ENCODE data around the gene ALG11. TPM values are rescaled to one million over a fixed set of nuclear protein-coding genes. Genes with fewer than 3 reads are reported as not detected.

The ALG11 gene
- total and polyA plus RNA-seq, 8 donors = 27.1 to 34.9 (median 31.4) TPM

DNA sequence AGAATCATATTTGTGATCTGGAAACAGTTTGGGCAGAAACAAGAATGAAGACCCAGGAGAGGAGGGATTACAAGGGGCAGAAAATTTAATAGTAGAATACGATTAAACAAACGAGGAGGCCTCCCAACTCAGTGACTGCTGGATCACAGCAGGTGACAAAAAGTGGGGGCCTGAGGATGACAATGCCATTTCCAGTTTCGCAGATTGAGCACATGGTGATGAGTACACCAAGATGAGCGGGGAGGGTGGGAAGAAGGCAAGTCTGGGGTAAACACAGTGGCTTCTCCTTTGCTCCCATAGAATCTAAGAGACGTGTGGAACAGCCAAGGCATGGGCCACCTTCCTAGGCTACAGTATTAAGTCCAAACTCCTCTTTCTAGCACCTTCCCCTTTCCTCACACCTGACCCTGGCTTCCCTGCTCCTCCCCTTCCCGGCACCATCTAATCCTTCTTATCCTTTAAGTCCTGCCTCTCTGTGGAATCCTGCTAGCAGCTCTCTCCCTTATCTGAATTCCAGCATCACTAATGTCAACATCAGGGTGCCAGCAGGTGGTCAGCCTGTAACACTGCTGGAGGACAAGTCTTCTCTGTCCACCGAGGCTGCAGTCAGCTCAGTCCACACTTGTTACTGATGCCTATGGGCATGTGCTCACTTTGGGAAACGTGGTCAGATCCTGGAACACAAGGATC lies 14.4 kb upstream of the ALG11 start:
- Histone ChIP-seq H3K4me1 (peaks cover 3 to 16% of the 10 kb centered on the region in 2 donors), H3K9me3 (no peaks in the 10 kb centered on the region), H3K36me3 (no peaks in the 10 kb centered on the region), H3K4me3 (no peak overlapping the region), H3K27me3 (no peaks in the 10 kb centered on the region), H3K27ac (no peak overlapping the region)
- ATAC-seq = no peak
- no peak for DNase-seq
- intact Hi-C loops (cut with DNase I) = no loop called here
- TF ChIP-seq, protein P1, sequence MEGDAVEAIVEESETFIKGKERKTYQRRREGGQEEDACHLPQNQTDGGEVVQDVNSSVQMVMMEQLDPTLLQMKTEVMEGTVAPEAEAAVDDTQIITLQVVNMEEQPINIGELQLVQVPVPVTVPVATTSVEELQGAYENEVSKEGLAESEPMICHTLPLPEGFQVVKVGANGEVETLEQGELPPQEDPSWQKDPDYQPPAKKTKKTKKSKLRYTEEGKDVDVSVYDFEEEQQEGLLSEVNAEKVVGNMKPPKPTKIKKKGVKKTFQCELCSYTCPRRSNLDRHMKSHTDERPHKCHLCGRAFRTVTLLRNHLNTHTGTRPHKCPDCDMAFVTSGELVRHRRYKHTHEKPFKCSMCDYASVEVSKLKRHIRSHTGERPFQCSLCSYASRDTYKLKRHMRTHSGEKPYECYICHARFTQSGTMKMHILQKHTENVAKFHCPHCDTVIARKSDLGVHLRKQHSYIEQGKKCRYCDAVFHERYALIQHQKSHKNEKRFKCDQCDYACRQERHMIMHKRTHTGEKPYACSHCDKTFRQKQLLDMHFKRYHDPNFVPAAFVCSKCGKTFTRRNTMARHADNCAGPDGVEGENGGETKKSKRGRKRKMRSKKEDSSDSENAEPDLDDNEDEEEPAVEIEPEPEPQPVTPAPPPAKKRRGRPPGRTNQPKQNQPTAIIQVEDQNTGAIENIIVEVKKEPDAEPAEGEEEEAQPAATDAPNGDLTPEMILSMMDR (IDR thresholded peaks at IDR 0.05) = no peak

DNA sequence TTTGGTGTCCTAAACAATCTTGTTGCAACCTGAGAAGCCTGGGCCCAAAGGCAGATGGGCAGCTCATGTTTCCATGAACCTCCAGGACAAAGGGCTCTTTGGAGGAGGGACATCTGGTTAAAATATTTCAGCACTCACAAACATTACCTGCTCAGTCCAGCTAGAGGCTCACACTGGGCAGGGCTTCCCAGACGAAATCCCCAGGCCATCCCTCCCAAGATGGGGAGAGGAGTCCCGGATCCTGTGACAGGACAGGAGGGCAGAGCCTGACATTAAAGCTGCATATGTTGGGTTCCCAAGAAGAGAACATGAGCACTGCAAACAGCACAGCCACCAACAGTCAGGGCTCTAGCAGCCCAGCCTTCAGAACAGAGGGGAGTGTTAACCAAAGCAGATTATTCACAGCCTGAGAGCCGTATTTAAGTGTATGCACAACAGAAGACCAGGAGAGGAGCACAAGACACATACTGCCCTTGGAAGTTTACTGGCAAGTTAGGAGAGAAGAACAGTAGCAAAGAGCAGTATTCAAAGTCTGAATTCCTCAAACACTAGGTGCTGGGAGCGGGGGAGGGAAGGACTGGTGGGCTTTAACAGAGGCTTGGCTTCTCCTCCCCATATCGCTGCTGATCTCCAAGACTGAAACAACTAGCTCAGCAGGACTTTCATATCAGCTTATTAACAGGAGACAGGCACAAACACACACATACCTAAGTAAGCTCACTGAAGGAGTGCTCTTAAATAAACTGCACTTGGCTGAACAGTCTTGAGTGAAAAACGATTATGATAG lies 13.3 kb upstream of the ALG11 start:
- no peak overlapping the region for H3K4me3 ChIP-seq
- no peaks in the 10 kb centered on the region for H3K9me3 ChIP-seq
- intact Hi-C loops (cut with DNase I) = no loop called here
- no peak overlapping the region for H3K27ac ChIP-seq
- TF ChIP-seq, protein P1 (IDR thresholded peaks at IDR 0.05) = no peak
- ATAC-seq (peak; percentile 52), DNase-seq (no peak)
- no peaks in the 10 kb centered on the region for H3K27me3 ChIP-seq
- peaks cover 3 to 16% of the 10 kb centered on the region in 2 donors for H3K4me1 ChIP-seq
- no peaks in the 10 kb centered on the region for H3K36me3 ChIP-seq

DNA sequence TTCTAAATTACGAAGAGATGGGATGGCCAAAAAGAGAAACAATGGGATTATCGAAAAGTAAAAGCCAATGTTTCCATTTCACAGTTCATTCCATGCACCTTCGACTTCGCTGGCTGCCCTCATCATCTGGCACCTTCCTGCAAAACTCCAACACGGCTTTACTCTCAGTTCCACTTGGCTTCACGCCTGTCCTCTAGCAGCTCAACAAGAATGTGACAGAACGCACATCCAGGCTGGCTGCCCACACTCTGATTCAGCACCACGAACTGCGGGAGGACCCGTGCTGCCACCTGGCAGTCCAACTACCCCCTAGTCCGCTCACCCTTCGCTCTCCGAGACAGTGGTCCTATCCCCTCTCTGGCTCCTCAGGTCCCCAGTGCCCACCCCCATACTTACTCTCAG lies 12.7 kb upstream of the ALG11 start:
- TF ChIP-seq, protein P1 (IDR thresholded peaks at IDR 0.05) = no peak
- Histone ChIP-seq H3K27me3 (no peaks in the 10 kb centered on the region), H3K9me3 (no peaks in the 10 kb centered on the region), H3K27ac (no peak overlapping the region), H3K36me3 (no peaks in the 10 kb centered on the region), H3K4me1 (peaks cover 3 to 16% of the 10 kb centered on the region in 2 donors), H3K4me3 (no peak overlapping the region)
- DNase-seq = peak in 3 of 4 donors; percentile 31 to 43 (median 37)
- intact Hi-C loops (cut with DNase I) = no loop called here
- ATAC-seq = peak; percentile 61

DNA sequence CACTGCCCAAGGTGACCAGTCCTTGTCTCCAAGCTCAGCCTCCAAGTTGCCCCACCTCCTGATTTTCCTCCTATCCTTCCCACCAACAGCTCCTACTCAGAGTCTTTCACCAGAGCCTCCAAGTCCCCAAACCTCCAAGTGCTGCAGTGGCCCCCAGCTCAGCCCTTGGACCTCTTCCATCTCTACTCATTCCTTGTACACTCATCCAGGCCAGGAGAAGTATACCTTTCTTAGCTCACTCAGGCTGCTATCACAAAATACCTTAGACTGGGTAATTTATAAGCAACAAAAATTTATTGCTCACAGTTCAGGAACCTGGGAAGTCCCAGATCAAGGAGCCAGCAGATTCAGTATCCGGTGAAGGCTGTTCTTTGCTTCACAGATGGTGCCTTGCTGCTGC lies 12.3 kb upstream of the ALG11 start:
- no peak for ATAC-seq
- Histone ChIP-seq H3K9me3 (no peaks in the 10 kb centered on the region), H3K27me3 (no peaks in the 10 kb centered on the region), H3K36me3 (no peaks in the 10 kb centered on the region), H3K27ac (no peak overlapping the region), H3K4me1 (peaks cover 3 to 14% of the 10 kb centered on the region in 2 donors), H3K4me3 (no peak overlapping the region)
- DNase-seq = no peak
- TF ChIP-seq, protein P1 (IDR thresholded peaks at IDR 0.05) = no peak
- intact Hi-C loops (cut with DNase I) = loop anchor here in 1 of 2 donors (5.0 kb wide), 1 partner anchor 127 kb away; the partner anchor contains the start of gene NEK5

DNA sequence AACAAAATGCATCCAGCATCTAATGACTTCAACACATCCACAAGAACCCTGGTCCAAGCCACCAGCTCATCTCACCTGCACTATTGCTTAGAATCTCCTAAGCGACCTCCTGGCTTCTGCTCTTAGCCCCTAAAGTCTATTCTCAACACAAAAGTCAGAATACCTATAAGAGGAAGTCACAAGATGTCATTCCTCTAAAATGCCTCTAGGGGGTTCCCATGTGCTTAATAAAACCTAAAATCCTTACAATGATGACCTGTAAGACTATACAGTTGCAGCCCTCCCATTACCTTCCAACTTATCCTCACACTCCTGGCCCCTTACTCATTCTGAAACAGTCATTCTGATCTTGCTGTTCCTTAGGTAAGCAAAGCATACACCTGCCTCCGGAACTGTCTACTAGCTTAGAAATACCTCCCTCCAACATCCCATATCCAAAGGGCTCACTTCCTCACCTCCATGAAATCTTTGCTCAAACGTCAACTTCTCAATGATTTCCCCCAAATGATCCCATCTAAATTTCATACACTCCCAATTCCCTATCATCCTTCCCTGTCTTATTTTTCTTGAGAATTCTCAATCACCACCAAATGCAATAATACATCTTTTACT lies 11.0 kb upstream of the ALG11 start:
- TF ChIP-seq, protein P1 (IDR thresholded peaks at IDR 0.05) = peak; percentile 71 to 75
- DNase-seq (no peak), ATAC-seq (peak; percentile 78)
- H3K36me3 ChIP-seq = no peaks in the 10 kb centered on the region
- H3K9me3 ChIP-seq = no peaks in the 10 kb centered on the region
- peaks cover 0 to under 1% of the 10 kb centered on the region in 2 donors for H3K4me1 ChIP-seq
- no peak overlapping the region for H3K27ac ChIP-seq
- no peak overlapping the region for H3K4me3 ChIP-seq
- H3K27me3 ChIP-seq = no peaks in the 10 kb centered on the region
- intact Hi-C loops (cut with DNase I) = loop anchor here in 1 of 2 donors (5.0 kb wide), 1 partner anchor 126 kb away; the partner anchor contains the start of gene NEK5

Measured in left lung (tissue), 10 donors.